Suprapubic skin (tissue), 4 donors: ENCODE results near the gene PTPRZ1.

Experiments used
- EP300 ChIP-seq: sonication (generic); formaldehyde crosslinking; IDR thresholded peaks from one replicate; pipeline ENCODE4 v1.6.1; 2017; ENCODE audit warnings: antibody characterized with exemption
- POLR2A ChIP-seq, 2 donors: fragments of 450-650 bp; IDR thresholded peaks; one replicate each; pipeline ENCODE4 v1.6.1; 2017; ENCODE audit warnings: antibody characterized with exemption in 2 of 2, mild to moderate bottlenecking in 2 of 2, moderate library complexity in 2 of 2
- POLR2AphosphoS5 ChIP-seq, 3 donors: sonication (generic); formaldehyde crosslinking; IDR thresholded peaks; one replicate each; pipeline ENCODE4 v1.6.1; 2017; ENCODE audit warnings: antibody characterized with exemption in 3 of 3
- TF ChIP-seq, protein P1 (sequence below), 2 donors: fragments of 200-600 bp in 1 of 2; fragments of 450-650 bp in 1 of 2; sonication (generic) in 1 of 2; IDR thresholded peaks; one replicate each; pipeline ENCODE4 v1.5.1; 2016 to 2019; ENCODE audit warnings: antibody characterized with exemption in 2 of 2, mild to moderate bottlenecking in 1 of 2, moderate library complexity in 1 of 2

DNA sequence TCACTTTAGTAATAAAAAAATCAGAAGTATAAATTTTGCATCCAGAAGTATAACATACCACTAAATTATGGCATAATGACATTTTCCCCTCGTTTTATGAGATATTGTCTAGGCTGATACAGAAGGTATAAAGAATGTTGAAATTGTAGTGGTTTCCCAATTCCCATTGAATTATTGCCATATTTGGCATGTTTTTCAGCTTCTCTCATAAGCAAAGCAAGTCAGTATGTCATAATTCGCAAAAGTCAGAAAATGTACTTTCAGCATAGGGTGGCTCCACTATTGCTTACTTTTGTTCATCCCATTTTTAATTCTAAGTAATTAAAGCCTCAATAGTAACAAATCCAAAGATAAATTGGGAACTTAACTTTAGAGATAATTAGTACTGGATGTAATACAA is 19.7 kb upstream of the PTPRZ1 start:
- TF ChIP-seq, protein P1, sequence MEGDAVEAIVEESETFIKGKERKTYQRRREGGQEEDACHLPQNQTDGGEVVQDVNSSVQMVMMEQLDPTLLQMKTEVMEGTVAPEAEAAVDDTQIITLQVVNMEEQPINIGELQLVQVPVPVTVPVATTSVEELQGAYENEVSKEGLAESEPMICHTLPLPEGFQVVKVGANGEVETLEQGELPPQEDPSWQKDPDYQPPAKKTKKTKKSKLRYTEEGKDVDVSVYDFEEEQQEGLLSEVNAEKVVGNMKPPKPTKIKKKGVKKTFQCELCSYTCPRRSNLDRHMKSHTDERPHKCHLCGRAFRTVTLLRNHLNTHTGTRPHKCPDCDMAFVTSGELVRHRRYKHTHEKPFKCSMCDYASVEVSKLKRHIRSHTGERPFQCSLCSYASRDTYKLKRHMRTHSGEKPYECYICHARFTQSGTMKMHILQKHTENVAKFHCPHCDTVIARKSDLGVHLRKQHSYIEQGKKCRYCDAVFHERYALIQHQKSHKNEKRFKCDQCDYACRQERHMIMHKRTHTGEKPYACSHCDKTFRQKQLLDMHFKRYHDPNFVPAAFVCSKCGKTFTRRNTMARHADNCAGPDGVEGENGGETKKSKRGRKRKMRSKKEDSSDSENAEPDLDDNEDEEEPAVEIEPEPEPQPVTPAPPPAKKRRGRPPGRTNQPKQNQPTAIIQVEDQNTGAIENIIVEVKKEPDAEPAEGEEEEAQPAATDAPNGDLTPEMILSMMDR (IDR thresholded peaks at IDR 0.05): no peak
- TF ChIP-seq POLR2A (IDR thresholded peaks at IDR 0.05) (no peak), POLR2AphosphoS5 (IDR thresholded peaks at IDR 0.05) (no peak), EP300 (no peak)
